HCT116 (cell line): Measurements from ENCODE around the gene AWAT1.

Experiments used
- ATF3 ChIP-seq: IDR thresholded peaks from 2 replicates; pipeline ENCODE4 v1.6.1; 2012
- CTCF ChIP-seq, 3 experiments: fragments of 200-600 bp in 1 of 3; sonication (generic) in 1 of 3; IDR thresholded peaks in 2 of 3; conservative IDR thresholded peaks in 1 of 3; 2 replicates each; pipeline ENCODE4 v1.5.1; 2012 to 2017; ENCODE audit warnings: low read depth in 2 of 3, low read length in 2 of 3, antibody characterized with exemption in 1 of 3, borderline replicate concordance in 1 of 3, control low read depth in 1 of 3, mild to moderate bottlenecking in 1 of 3, mixed read lengths in 1 of 3, mixed run types in 1 of 3, moderate library complexity in 1 of 3; ENCODE audit not compliant: insufficient read depth in 1 of 3
- EZH2 ChIP-seq: fragments of 200-600 bp; sonication (generic); IDR thresholded peaks from 2 replicates; pipeline ENCODE4 v1.6.1; 2017; ENCODE audit warnings: antibody characterized with exemption, mixed run types
- POLR2A ChIP-seq: IDR thresholded peaks from 2 replicates; pipeline ENCODE4 v1.7.0; 2011; ENCODE audit warnings: borderline replicate concordance; ENCODE audit not compliant: insufficient read depth, insufficient read length; ENCODE audit errors: extremely low read depth
- REST ChIP-seq: IDR thresholded peaks from 2 replicates; pipeline ENCODE4 v1.6.1; 2012; ENCODE audit warnings: low read depth
- ZNF274 ChIP-seq: fragments of 200-500 bp; sonication (Bioruptor generic); IDR thresholded peaks from 2 replicates; pipeline ENCODE4 v1.6.1; 2014; ENCODE audit warnings: mild to moderate bottlenecking, low read depth, low read length, inconsistent platforms

GRCh38 chrX:70208479-70208878 lies 26.0 kb upstream of the AWAT1 start:
- TF ChIP-seq POLR2A (no peak), CTCF (IDR thresholded peaks at IDR 0.05 in 2 of 3, conservative IDR thresholded peaks at IDR 0.05 in 1 of 3; ENCODE audit: borderline replicate concordance in 1 of 3, insufficient read depth in 1 of 3, low read depth in 2 of 3, low read length in 2 of 3) (no peak), EZH2 (no peak), REST (no peak), ATF3 (no peak), ZNF274 (no peak)
